GM12872 (cell line): ENCODE results near the gene ABHD17A.

ENCODE experiments used
- TF ChIP-seq, protein P1 (sequence below): IDR thresholded peaks from 3 replicates; pipeline ENCODE4 v1.5.1; 2011; ENCODE audit warnings: low read depth, mild to moderate bottlenecking, low read length, moderate library complexity; ENCODE audit not compliant: insufficient read depth

Gene ABHD17A

DNA sequence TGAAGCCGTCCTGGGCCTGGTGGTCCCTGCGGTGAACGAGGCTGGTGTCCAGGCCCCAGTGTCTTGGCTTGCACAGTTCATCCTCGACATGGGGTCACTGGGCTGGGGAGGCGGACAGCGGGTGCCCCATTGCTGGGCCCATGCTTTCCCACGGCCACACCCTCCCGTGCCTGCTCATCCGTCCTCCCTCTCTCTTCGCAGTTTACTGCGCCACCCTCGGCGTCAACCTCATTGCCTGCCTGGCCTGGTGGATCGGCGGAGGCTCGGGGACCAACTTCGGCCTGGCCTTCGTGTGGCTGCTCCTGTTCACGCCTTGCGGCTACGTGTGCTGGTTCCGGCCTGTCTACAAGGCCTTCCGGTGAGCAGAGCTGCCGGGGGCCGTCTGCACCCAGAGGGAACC lies 32.6 kb upstream of the ABHD17A start:
- TF ChIP-seq, protein P1, sequence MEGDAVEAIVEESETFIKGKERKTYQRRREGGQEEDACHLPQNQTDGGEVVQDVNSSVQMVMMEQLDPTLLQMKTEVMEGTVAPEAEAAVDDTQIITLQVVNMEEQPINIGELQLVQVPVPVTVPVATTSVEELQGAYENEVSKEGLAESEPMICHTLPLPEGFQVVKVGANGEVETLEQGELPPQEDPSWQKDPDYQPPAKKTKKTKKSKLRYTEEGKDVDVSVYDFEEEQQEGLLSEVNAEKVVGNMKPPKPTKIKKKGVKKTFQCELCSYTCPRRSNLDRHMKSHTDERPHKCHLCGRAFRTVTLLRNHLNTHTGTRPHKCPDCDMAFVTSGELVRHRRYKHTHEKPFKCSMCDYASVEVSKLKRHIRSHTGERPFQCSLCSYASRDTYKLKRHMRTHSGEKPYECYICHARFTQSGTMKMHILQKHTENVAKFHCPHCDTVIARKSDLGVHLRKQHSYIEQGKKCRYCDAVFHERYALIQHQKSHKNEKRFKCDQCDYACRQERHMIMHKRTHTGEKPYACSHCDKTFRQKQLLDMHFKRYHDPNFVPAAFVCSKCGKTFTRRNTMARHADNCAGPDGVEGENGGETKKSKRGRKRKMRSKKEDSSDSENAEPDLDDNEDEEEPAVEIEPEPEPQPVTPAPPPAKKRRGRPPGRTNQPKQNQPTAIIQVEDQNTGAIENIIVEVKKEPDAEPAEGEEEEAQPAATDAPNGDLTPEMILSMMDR: no peak

DNA sequence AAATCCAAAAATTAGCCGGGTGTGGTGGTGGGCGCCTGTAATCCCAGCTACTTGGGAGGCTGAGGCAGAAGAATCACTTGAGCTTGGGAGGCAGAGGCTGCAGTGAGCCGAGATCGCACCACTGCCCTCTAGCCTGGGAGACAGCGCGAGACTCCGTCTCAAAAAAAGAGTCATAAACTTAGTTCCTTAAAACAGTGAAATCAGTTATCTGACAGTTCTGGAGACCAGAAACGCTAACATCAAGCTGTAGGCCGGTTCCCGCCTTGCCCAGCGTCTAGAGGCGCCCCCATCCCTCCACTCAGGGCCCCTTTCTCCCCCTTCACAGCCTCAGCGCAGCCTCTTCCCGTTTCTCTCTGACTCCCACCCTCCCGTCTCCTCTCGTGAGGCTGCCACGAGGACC lies 31.9 kb upstream of the ABHD17A start:
- TF ChIP-seq, protein P1: no peak

DNA sequence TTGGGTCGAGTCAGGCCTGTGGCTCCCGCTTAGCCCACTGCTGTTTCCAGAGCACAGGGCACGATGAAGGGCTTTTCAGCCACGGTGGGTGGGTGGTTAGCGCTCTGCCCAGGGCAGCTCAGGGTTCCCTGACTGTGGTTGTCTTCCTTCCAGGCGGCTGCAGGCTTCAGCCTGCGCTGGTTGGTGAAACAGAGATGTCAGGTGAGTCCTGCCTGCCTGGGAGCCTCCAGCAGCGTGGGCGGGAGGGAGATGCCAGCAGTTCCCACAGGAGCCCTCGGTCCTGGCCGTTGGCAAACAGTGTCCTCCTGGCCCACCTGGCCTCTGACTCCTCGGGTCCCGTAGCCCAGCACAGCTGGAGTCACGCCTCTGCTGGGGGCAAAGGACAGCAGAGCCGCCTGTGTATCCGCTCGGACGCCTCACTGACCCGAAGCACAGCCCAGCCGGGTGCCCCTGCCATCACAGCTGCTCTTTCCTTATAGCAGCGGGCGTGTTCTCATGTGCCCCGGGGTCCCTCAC lies 29.6 kb upstream of the ABHD17A start:
- TF ChIP-seq, protein P1: no peak

DNA sequence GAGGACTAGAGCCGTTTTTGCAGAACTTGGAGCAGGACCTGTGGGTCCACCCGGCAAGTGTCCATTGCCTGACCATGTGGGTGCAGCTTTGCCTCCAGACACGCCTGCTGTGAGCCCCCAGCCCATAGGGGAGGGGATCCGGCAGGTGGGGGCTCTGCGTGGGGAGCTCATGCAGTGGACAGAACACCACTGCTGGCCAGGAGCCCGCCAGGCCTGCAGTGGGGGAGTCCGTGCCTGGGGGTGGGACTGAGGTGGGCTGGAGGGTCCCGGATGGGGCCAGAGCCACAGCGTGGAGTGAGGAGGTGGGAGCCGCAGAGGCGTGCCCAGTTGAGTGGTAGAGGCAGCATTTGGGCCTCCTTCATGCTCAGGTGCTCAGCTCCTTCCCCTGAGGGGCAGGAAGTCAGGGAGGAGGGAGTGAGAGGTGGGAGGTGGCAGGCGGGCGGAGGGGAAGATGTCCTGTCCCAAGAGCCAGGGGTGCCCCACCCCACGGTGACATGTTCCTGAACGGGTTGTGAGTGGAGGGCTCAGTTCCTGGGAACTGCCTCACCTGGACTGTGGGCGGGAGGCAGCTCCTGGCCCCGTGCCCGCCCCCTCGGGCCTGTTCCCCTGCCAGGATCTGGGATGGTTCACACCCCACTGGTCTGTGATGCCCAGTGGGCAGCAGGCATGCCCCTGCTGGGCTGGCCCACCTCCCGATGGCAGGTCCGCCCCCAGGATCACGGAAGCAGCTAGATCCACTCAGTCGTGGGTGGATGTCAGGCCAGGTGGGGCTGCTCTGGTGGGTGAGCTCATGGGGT lies 28.7 kb upstream of the ABHD17A start:
- TF ChIP-seq, protein P1: no peak

- TF ChIP-seq, protein P1: no peak
Measured at GRCh38 chr19:1912760-1913505, 27.6 kb upstream of the ABHD17A start.

DNA sequence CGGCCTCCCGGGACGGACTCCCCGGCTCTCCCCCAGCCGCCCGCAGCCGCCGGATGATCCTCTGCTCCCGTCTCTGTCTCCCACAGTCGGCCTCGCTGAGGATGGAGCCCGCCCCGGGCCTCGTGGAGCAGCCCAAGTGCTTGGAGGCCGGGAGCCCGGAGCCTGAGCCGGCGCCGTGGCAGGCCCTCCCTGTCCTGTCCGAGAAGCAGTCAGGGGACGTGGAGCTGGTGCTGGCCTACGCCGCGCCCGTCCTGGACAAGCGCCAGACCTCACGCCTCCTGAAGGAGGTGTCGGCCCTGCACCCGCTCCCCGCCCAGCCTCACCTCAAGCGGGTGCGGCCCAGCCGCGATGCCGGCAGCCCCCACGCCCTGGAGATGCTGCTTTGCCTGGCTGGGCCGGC lies 26.7 kb upstream of the ABHD17A start:
- TF ChIP-seq, protein P1: no peak

DNA sequence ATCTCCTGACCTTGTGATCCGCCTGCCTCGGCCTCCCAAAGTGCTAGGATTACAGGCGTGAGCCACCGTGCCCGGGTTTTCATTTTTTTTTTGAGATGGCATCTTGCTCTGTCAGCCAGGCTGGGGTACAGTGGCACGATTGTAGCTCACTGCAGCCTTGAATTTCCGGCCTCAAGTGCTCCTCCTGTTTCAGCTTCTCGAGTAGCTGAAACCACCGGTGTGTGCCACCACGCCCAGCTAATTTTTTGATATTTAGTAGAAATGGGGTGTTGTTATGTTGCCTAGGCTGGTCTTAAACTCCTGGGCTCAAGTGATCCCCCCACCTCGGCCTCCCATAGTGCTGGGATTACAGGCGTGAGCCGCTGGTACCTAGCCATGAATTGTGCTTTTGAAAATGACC lies 25.8 kb upstream of the ABHD17A start:
- TF ChIP-seq, protein P1: no peak
